HG02763 (cell line): ENCODE measurements around the gene STIMATE.

Experiments used
- ATAC-seq: cut with Tn5 transposase; IDR thresholded peaks from one replicate; pipeline ENCODE4 v1.9.1; 2021; ENCODE audit warnings: mild to moderate bottlenecking, moderate library complexity; ENCODE audit not compliant: unreplicated experiment

STIMATE gene

DNA sequence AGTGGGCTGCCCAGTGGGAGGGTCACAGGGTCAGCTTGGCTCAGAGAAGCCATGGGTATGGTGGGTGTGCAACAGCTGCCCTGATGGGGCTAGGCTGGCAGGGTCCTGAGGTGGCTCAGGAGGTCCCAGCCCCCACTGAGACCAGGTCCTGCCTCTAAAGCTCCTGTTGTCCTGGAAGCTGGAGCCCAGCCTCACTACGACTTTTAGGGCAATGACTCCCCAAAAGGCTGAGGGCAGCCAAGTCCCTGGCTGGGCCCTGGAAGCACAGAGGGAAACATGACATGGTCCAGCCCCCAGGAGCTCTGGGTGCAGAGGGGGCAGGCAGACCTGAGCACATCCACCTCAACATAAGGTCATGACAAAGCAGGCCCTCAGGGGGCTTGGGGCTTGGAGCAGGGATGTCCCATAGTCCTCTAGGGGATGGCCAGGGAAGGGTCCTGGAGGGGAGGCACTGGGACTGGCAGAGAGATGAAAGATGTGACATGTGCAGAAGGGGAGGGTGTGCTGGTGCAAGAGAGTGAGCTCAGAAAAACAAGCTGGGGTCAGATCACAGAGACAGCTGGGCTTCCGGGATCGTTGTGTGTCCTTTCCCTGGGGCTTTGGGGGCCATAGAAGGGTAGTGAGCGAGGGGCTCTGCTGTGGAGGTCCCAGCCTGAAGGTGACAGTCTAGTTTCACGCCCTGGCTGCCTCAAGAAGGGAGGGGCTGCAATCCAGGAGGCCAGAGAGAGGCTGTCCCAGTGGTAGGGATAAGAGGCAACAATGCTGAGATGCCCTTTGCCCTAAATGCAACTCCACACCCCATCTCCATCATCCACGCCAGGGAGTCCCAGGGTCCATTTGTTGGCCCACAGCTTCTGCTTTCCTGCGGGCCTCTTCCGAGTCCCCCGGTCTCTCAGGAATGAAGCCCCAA, 103.4 kb downstream of the STIMATE start:
- no peak for ATAC-seq

DNA sequence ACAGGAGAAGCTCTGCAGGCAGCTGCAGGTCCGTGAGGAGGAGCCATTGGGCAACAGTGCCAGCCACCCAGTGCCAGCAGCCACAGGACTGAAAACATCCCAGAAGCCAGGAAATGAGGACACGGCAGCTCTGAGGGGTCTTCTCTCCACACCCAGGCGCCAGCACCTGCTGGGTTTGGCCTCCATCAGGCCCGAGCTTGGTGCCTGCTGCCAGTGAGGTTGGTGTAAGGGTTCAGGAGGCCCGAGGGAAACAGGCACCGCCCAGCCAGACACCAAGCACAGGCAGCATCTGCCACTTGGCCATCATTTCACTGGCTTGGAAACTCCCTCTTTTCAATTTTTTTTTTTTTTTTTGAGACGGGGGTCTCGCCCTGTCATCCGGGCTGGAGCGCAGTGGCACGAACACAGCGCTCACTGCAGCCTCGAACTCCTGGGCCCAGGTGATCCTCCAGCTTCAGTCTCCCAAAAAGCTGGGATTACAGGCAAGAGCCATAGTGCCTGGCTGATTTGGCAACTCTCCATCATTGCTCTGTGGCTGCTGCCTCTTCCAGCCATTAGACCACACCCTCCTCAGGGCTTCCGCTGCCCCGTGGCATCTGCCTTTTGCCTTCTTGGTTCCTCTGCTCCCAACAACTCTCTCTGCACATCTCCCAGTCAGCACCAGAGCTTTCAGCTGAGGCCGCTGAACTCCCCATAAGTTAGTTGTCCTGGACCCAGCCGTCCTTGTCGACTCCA, 104.2 kb downstream of the STIMATE start:
- no peak for ATAC-seq

DNA sequence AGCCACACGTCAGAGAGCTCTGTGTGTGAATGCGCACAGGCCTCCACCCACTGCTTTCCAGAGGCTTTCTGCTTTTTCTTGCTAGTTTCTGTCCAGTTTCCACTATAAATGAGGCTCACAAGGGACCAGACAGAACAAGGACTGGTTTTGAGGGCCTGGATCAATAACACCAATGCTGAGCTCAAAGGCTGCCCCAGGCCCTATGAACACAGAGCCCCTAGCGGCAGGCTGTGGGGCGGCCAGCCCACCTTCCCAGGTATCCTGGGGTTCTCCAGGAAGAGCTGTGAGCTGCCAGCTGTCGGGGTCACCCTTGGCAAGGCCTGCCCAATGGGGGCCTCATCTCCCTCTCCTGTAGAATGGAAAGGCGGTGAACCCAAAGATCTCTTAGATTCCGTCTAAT, 104.9 kb downstream of the STIMATE start:
- ATAC-seq, result no peak

DNA sequence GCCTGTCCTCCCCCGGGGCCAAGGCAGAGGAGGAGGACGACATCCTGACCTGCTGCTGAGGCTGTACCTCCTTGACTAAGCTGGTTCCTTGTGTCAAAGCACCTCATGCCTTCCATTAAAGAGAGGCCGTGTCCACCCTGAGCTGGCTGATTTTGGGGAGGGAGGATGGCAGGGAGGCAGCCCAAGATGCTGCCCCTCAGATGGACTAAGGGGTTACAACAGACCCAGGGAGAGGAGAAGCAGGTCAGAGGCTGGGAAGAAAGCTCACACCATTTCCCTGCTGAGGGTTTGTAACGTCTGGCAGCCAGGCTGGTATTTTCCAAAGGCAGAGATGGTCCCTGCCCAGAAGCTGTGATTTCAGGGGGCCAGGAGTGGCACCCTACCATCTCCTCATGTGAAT, 105.4 kb downstream of the STIMATE start:
- ATAC-seq, result no peak

DNA sequence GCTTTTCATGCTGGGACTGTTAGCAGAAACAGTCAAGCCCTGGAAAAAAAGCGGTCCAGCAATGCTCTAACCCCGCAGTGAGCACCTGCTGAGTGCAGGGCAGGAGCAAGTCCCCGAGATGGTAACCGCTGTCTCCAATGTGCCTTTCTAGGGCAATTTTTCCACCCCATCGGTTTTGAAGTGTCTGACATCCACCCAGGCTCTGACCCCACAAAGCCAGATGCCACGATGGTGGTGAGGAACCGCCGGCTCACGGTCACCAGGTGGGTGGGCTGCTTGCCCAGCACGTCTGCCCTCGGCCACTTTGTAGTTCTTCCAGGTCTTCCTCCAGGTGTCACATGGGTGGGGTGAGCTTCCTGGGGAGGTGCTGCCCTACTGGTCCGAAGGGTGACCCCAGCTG, 106.0 kb downstream of the STIMATE start:
- no peak for ATAC-seq

DNA sequence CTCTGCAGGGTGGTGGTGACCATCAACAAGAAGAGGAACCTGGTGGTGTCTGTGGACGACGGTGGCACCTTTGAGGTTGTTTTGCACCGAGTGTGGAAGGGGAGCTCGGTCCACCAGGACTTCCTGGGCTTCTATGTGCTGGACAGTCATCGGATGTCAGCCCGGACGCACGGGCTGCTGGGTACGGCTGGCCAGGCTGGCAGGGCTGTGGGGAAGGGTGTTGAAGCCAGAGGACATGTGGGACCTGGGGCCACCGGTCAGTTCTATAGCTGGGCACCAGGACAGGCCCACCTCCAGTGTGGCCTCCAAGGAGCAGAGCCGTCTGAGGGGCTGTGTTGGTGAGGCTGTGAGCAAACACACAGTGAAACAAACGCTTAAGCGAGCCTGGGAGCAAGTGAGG, 106.6 kb downstream of the STIMATE start:
- ATAC-seq, result no peak

DNA sequence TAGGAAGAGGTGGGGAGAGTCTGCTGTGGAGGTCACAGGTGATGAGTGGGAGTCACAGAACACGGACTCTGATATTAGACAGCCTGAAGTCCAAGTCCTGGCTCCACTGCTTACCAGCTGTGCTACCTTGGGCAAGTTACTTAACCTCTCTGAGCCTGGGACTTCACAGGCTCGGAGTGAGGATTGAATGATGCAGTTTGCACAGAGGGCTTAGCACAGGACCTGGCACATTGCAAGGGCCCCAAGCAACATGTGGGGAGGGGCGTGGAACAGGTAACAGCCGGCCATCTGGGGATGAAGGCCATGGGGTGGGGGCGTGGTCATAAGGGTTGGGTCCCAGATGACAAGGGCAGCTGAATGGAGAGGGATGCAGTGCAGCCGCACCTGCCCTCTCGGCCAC, 107.0 kb downstream of the STIMATE start:
- ATAC-seq, result no peak

DNA sequence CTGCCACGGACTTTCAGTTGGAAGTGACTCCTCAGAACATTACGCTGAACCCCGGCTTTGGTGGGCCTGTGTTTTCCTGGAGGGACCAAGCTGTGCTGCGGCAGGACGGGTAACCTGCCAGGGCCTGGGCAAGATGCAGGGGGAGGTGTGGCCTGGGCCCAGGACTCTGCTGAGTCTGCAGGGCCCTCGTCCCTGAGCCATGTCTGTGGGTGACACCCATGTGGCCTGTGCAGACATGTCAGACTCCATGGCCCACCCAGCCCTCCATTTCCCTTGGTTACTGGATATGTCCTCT, 107.7 kb downstream of the STIMATE start:
- no peak for ATAC-seq

DNA sequence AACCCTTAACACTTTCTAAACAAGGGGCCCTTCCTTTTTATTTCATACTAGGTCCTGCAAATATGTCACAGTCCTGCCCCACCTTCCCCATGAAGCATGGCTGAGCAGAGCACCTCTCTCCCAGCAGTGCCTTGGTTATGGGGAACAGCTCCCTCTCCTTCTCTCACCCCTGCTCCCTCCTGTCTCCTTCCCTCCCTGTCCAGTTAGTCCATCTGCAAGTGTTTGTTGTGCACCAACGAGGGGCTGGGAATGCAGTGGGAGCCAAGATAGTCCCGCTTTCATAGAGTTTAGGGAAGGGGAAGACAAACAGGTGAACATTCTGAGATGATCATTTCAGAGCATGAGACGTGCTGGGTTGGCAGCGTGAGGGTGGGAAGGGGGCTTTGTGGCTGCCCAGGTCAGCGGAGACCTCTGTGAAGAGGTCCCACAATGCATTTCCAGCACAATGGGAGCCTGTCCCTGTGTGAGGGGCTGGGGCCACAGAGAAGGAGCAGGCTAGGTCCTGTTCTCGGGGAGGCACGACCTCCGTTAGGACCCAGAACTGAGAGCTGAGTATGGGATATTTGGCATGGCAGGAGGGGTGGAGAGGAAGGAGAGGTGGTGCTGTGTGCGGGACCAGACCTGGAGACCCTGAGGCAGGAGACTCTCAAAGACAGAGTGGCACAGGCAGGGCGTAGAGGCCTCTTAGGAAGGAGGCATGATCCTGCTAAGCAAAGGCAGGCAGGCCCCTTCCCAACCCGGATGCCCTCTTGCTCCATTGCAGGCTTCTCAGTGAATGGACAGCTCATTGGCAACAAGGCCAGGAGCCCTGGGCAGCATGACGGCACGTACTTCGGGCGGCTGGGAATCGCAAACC, 108.2 kb downstream of the STIMATE start:
- no peak for ATAC-seq

DNA sequence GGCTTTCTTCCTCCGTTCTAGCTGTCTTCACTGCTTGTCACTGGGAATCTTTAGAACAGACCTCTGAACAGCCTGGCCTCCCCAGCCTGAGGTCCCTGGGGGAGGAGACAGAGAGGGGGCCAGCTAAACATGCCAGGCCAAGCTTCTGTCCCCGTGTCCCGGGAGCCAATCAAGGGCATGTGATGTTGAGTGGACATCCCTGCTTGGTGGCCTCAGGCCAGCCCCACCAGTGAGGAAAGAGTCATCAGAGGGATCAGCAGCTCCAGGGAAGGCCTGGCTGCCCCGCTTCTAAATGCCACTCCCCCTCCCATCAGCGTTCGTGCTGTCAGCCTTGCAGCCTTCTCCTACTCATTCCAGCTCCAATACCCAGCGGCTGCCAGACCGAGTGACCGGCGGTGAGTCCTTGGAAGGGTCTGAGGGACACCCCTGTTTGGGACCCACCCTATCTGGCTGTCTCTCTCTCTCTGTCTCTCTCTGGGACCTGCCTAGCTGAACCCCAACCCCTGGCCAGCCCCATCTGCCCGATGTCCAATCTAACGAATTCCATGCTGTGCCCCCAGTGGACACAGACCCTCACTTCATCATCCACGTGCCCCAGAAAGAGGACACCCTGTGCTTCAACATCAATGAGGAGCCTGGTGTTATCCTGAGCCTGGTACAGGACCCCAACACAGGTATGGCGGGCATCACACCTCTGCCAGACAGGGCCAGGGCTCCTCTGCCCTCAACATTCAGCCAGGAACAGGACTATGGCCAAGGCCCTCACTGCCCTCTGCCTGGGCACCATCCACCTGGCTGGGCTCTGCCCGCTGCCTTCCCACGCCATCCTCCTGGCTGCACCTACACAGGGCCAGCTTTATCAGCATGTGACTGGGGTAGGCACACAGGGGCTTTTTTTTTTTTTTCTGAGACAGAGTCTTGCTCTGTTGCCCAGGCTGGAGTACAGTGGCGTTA, 109.4 kb downstream of the STIMATE start:
- ATAC-seq, result no peak

DNA sequence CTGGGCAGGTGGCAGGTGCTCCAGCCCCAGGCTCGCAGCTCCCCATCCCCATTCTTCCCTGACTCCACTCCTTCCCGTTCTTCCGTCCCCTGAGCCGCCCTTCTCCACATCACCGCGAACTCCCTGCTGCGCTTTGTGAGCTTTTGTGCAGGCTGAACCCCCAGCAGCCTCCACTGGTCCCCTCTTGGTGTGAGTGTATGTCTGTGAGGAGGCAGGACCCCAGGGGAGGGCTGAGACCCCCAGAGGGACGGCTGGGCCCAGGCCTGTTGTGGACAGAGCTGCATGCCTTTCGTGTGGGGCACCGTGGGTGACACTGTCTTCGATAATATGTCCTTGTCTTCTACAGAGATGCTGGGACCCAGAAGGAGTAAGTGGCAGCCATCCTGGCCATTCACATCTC, 110.1 kb downstream of the STIMATE start:
- no peak for ATAC-seq
